NOMO-1 (cell line): Measurements from ENCODE around the gene PTPN20.
"Not testable (repeated sequence)": the region's sequence is repeated elsewhere in the genome, so short reads cannot be mapped to it uniquely, and the experiment has no call there.

ENCODE experiments used
- DNase-seq, 2 experiments: peaks; one replicate each; lab custom pipeline; 2025; ENCODE audit not compliant: unreplicated experiment in 2 of 2; lab: John Stamatoyannopoulos, UW

The PTPN20 gene

DNA sequence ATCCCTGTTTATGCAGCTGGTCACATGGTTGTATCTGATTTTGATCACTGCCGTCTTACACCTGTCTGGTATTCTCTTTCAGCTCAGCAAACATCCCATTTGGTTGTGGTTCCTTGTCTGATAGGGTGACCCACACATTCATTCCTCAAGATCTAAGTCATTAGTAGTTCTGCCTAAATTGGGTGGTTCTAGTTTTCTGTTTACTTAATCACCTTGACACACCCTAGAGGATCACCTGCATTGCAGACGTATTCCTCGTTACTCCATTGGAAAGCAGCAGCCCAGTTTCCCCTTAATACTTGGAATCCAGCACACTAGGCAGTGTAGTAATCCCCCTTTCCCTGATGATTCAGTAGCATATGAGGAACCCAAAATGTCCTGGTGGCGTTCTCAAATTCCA lies 41.3 kb downstream of the PTPN20 start:
- not testable (repeated sequence) for DNase-seq

- not testable (repeated sequence) for DNase-seq
Observed at GRCh38 chr10:46960742-46961141, 49.5 kb downstream of the PTPN20 start.

DNA sequence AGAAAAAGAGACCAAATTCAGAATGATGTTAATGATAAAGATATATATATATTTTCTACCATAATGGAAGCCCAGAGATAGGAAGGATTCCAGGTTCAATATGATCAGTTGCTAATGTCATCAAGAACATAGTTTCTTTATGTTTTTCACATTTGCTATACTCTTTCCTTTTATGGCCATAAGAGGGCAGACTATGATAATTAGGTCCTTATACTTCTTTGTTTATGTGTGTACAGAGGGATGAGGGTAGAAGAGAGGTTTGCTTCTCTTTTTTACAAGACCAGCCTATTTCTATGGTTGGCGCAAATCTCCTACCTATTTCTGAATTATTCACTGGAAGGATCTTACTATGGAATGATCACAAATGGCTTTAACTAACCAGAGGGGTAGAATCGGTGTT lies 52.1 kb downstream of the PTPN20 start:
- not testable (repeated sequence) for DNase-seq

- DNase-seq = not testable (repeated sequence)
Observed at GRCh38 chr10:46967013-46967412, 55.8 kb downstream of the PTPN20 start.

DNA sequence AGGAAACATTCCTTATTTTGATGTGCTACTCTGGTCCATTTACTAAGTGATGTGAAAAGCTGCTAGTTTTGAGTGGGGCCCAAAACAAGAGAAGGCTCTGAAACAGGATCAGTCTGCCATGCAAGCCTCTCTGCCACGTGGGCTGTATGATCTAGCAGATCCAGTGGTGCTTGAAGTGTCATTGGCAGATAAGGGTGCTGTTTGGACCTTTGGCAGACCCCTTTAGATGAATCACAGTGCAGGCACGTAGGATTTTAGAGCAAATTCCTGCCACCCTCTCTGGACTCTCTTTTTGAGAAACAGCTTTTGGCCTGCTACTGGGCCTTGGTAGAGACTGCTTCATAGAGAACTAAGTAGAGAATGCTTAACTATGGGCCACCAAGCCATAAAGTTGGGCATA lies 69.0 kb downstream of the PTPN20 start:
- not testable (repeated sequence) for DNase-seq

GRCh38 chr10:46987233-46987924 lies 76.2 kb downstream of the PTPN20 start:
- DNase-seq = not testable (repeated sequence)

- peak in 1 of 2 experiments; percentile 6 for DNase-seq
Observed at GRCh38 chr10:46992803-46993561, 81.8 kb downstream of the PTPN20 start.

- no peak for DNase-seq
Observed at GRCh38 chr10:46995234-46995633, 84.0 kb downstream of the PTPN20 start.

DNA sequence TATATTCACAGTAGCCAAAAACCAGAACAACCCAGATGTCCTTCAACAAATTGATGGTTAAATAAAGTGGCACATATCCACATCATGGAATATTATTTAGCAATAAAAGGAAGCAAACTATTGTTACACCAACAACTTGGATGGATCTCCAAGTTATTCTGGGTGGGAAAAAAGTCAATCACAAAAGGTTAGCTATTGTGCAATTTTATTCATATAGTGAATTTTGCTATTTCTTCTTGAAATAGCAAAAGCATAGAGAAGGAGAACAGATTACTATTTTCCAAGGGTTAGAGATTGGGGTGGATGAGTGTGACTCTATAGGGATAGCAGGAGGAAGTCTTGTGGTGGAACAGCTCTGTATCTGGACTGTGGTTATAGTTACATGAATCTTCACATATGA lies 87.0 kb downstream of the PTPN20 start:
- no peak for DNase-seq

- no peak for DNase-seq
Observed at GRCh38 chr10:46998595-46998994, 87.4 kb downstream of the PTPN20 start.

- DNase-seq = no peak
Observed at GRCh38 chr10:46999217-46999616, 88.0 kb downstream of the PTPN20 start.

DNA sequence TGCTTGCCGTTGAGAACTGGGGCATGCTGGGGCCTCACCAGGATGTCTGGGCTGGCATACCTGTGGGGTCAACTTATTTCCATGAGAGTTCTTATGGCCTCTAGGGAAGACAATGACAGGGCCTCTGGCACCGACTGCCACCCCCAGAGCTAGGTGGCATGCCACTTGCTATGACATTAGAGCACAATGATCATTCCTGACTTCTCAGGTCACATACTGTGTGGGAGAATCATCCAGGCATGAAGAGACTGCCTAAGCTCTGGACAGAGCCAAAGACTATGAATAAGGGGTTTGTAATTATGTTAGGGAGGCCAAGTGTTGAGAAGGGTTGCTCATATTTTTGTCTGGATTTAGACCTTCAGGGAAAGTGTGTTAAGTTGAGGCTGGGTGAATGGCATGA lies 97.5 kb downstream of the PTPN20 start:
- DNase-seq = no peak

DNA sequence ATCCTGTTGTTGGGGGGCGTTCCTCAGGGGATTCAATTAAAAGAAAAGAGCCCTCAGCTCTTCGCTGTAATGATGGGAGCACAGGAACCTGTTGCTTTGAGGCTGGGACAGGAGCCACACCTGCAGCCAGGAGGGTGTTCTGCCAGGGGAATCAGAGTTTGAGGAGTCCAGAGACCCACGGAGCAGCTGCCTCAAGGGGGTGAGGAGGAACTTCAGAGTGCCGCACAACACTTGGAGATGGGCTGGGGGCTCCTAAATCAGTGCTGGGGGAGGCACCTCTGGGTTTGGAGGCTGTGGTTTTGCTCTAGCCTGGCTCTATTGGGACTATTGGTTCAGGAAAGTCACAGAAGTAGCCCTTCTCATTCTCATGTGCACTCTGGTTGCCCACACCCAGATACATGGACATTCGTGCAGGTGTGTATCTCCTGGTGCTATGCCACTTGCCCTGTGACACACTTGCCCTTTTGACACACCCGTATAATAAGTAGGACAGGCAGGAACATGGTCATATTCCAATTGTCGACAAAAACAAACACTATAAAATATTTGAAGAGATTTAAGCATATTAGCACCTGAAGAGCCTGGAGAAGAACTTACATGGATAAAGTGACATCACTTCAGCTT lies 98.1 kb downstream of the PTPN20 start:
- DNase-seq = no peak

DNA sequence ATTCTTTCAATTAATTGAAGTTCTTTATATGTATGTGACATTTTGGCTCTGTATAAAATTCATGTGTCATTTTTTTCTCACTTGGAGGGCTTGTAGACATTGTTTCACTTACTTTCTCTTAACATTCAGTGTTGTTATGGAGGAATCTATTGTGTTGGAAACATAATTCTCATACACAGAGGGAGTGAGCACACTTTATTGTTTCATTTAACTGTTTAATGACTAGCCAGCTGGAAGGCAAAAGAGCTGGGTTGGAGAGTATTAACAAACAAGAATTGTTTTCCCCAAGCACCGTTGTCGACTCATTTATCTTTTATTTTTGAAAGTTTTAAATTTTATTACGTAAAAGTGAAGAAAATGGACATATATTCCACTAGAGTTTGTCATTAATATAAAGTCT lies 98.8 kb downstream of the PTPN20 start:
- DNase-seq = no peak

- no peak for DNase-seq
Observed at GRCh38 chr10:47012214-47012613, 101.0 kb downstream of the PTPN20 start.

DNA sequence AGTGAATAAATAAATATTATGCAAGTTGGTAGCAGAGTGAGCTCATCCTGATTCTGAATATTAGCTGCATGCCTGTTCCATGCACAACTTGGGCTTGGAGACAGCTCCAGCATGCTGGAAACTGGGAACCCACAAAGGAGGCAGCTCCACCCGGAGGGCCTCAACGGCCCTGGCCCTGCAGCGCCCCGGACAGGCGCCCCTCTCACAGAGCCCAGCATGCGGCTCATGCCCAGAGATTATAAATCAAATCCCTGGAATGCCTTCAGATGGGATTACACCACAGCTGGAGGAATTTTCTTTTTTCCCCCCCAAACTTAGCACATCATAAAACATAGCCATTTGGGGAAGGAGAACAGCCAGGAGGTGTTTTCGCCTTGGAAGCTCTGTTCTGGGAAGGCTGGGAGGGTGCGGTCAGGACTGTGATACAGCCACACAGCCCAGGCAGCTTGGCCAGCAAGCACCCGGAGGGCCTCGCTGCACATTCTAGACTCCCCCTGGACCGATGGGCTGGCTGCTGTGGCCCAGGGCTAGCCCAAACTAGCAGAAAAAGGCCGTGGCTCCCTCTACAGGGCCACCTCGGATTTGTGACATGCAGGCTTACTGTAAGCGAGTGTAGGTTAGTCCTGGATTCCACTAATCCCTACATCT lies 102.4 kb downstream of the PTPN20 start:
- DNase-seq = no peak

DNA sequence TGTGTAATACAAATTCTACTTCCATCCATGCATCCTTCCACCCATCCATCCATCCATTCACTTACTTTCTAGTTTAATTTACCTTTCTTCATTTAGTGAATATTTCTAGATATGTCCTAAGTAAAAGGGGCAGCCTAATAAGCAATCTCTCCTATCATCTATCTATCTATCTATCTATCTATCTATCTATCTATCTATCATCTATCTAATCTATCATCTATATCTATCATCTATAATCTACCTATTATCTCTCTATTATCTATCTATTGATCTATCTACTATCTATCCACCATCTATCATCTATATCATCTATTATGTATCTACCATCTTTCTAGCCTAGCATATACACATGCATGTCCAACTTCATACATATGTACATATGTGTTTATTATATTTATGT lies 104.2 kb downstream of the PTPN20 start:
- no peak for DNase-seq

GRCh38 chr10:47016564-47016963 lies 105.3 kb downstream of the PTPN20 start:
- DNase-seq = no peak

- no peak for DNase-seq
Observed at GRCh38 chr10:47018026-47018735, 107.0 kb downstream of the PTPN20 start.
